PC-9 (cell line): ENCODE results near the gene IFI44L. TPM values are rescaled to one million over a fixed set of nuclear protein-coding genes. Genes with fewer than 3 reads are reported as not detected.

Experiments
- BruUV-seq: library from RNA; stranded (reverse); fragments of 400-500 nt; replicated peaks from 2 replicates; lab custom pipeline; 2021; lab: Mats Ljungman, UMichigan
- CTCF ChIA-PET: fragments of 300-600 bp; sonication (Branson Sonifier 250); formaldehyde crosslinking; loops from one replicate; lab custom pipeline; 2022; ENCODE audit warnings: antibody characterized with exemption; lab: Charles Lee
- POLR2A ChIA-PET: fragments of 300-600 bp; sonication (Branson Sonifier 250); formaldehyde crosslinking; loops from one replicate; lab custom pipeline; 2022; ENCODE audit warnings: antibody characterized with exemption; ENCODE audit not compliant: unreplicated experiment; lab: Charles Lee
- DNase-seq, 2 experiments: peaks; one replicate each; pipeline versions ENCODE4 v3.0.0 to v3.0.0-alpha.2; 2015 to 2022; ENCODE audit warnings: mixed read lengths in 1 of 2
- H2AFZ ChIP-seq: fragments of 200-600 bp; sonication (generic); 2 replicates; pipeline ENCODE4 v1.8.1; 2017; ENCODE audit warnings: antibody characterized with exemption
- H3F3A ChIP-seq: fragments of 200-600 bp; sonication (generic); 2 replicates; pipeline ENCODE4 v1.8.1; 2017; ENCODE audit warnings: antibody characterized with exemption, mild to moderate bottlenecking, low read depth; ENCODE audit not compliant: insufficient read depth
- H3K27ac ChIP-seq: fragments of 200-600 bp; sonication (generic); 2 replicates; pipeline ENCODE4 v1.6.1; 2016; ENCODE audit warnings: mixed run types
- H3K27me3 ChIP-seq: fragments of 200-600 bp; sonication (generic); 2 replicates; pipeline ENCODE4 v1.6.1; 2016; ENCODE audit warnings: low read depth, mixed run types; ENCODE audit not compliant: insufficient read depth
- H3K36me3 ChIP-seq: fragments of 200-600 bp; sonication (generic); 2 replicates; pipeline ENCODE4 v1.6.1; 2016; ENCODE audit warnings: low read depth, mixed run types
- H3K4me1 ChIP-seq: fragments of 200-600 bp; sonication (generic); replicated peaks from 2 replicates; pipeline ENCODE4 v1.6.1; 2016; ENCODE audit warnings: mixed run types; ENCODE audit not compliant: insufficient read depth
- H3K4me2 ChIP-seq: fragments of 200-600 bp; sonication (generic); 2 replicates; pipeline ENCODE4 v1.6.1; 2017; ENCODE audit warnings: mixed run types
- H3K4me3 ChIP-seq: fragments of 200-600 bp; sonication (generic); 2 replicates; pipeline ENCODE4 v1.6.1; 2016; ENCODE audit warnings: mixed run types
- H3K79me2 ChIP-seq: fragments of 200-600 bp; sonication (generic); 2 replicates; pipeline ENCODE4 v1.6.1; 2017; ENCODE audit warnings: low read depth, mixed run types
- H3K9me2 ChIP-seq: fragments of 200-600 bp; sonication (generic); 2 replicates; pipeline ENCODE4 v1.8.1; 2017; ENCODE audit warnings: mild to moderate bottlenecking; ENCODE audit not compliant: insufficient read depth
- H3K9me3 ChIP-seq: fragments of 200-600 bp; sonication (generic); 2 replicates; pipeline ENCODE4 v1.8.1; 2016; ENCODE audit warnings: low read depth; ENCODE audit not compliant: insufficient read depth
- H4K20me1 ChIP-seq: fragments of 200-600 bp; sonication (generic); 2 replicates; pipeline ENCODE4 v1.8.1; 2017; ENCODE audit not compliant: insufficient read depth
- CTCF ChIP-seq: fragments of 200-600 bp; sonication (generic); conservative IDR thresholded peaks from 2 replicates; pipeline ENCODE4 v1.6.1; 2017; ENCODE audit warnings: mixed run types, antibody characterized with exemption, mild to moderate bottlenecking, moderate library complexity
- EZH2 ChIP-seq: fragments of 200-600 bp; sonication (generic); IDR thresholded peaks from 2 replicates; pipeline ENCODE4 v1.8.0; 2017; ENCODE audit warnings: antibody characterized with exemption, low read depth
- intact Hi-C: fragments of 100-400 bp; cut with micrococcal nuclease; formaldehyde crosslinking; loops from one replicate; pipeline ENCODE4 v1.10.0; 2022; ENCODE audit not compliant: unreplicated experiment
- total RNA-seq: library from RNA; stranded (reverse); gene quantifications from 2 replicates; pipeline ENCODE4 v1.2.3, GENCODE V29; 2021

The IFI44L gene
- total RNA-seq, 1 experiment from 2014 or later = 0.70 TPM

- no peaks in the 10 kb centered on the region for H4K20me1 ChIP-seq
- H3K9me3 ChIP-seq = peaks cover 3% of the 10 kb centered on the region; the same call in 1 of the 2 replicates
- H2AFZ ChIP-seq = peak overlapping the region; percentile 6; the same call in 1 of the 2 replicates
- no peaks in the 10 kb centered on the region for H3K4me1 ChIP-seq
- no peak for TF ChIP-seq EZH2
- TF ChIP-seq CTCF = no peak
- intact Hi-C loops = no loop called here
- no peaks in the 10 kb centered on the region for H3F3A ChIP-seq
- H3K36me3 ChIP-seq = no peaks in the 10 kb centered on the region
- ChIA-PET CTCF (no interaction called here), POLR2A (no interaction called here)
- H3K27me3 ChIP-seq = no peaks in the 10 kb centered on the region
- H3K4me2 ChIP-seq = no peak overlapping the region
- H3K9me2 ChIP-seq = 0 out of 2 replicates have a peak, but pooled peaks cover 3% of the 10 kb centered on the region
- H3K79me2 ChIP-seq = no peaks in the 10 kb centered on the region
- no peak overlapping the region for H3K4me3 ChIP-seq
- H3K27ac ChIP-seq = no peak overlapping the region
- DNase-seq = no peak
- no TSS peak for BruUV-seq
These were observed 29.9 kb downstream of the IFI44L start for GRCh38 chr1:78650114-78650660.

GRCh38 chr1:78651241-78651640 lies 31.0 kb downstream of the IFI44L start:
- DNase-seq = no peak
- POLR2A ChIA-PET = no interaction called here
- Histone ChIP-seq H3K27ac (no peak overlapping the region), H2AFZ (no peak overlapping the region), H3K36me3 (no peaks in the 10 kb centered on the region), H3K79me2 (no peaks in the 10 kb centered on the region), H4K20me1 (no peaks in the 10 kb centered on the region), H3K4me2 (no peak overlapping the region), H3K9me2 (0 out of 2 replicates have a peak, but pooled peaks cover 3% of the 10 kb centered on the region), H3K4me1 (no peaks in the 10 kb centered on the region), H3F3A (no peaks in the 10 kb centered on the region), H3K27me3 (no peaks in the 10 kb centered on the region), H3K9me3 (peaks cover 3% of the 10 kb centered on the region; the same call in 1 of the 2 replicates), H3K4me3 (no peak overlapping the region)
- no peak for TF ChIP-seq EZH2
- TF ChIP-seq CTCF = no peak
- no TSS peak for BruUV-seq
- intact Hi-C loops = no loop called here
- CTCF ChIA-PET = no interaction called here

- intact Hi-C loops = no loop called here
- H3K9me3 ChIP-seq = peaks cover 3% of the 10 kb centered on the region; the same call in 1 of the 2 replicates
- no peaks in the 10 kb centered on the region for H3F3A ChIP-seq
- 0 out of 2 replicates have a peak overlapping the region, but pooled peaks have one; percentile 57 for H2AFZ ChIP-seq
- no peaks in the 10 kb centered on the region for H3K27me3 ChIP-seq
- no peaks in the 10 kb centered on the region for H3K4me1 ChIP-seq
- H3K9me2 ChIP-seq = 0 out of 2 replicates have a peak, but pooled peaks cover 3% of the 10 kb centered on the region
- ChIA-PET CTCF (no interaction called here), POLR2A (no interaction called here)
- TF ChIP-seq EZH2 (no peak), CTCF (no peak)
- no peak overlapping the region for H3K27ac ChIP-seq
- H3K4me2 ChIP-seq = no peak overlapping the region
- DNase-seq = no peak
- no peaks in the 10 kb centered on the region for H3K36me3 ChIP-seq
- H3K4me3 ChIP-seq = no peak overlapping the region
- H3K79me2 ChIP-seq = no peaks in the 10 kb centered on the region
- H4K20me1 ChIP-seq = no peaks in the 10 kb centered on the region
- BruUV-seq = no TSS peak
These were observed 31.8 kb downstream of the IFI44L start for GRCh38 chr1:78652019-78652560.
